GM21619 (cell line): ENCODE results near the gene COA7.

Source experiments
- ATAC-seq: cut with Tn5 transposase; IDR thresholded peaks from one replicate; pipeline ENCODE4 v1.9.1; 2021; ENCODE audit not compliant: unreplicated experiment

The COA7 gene

GRCh38 chr1:52636721-52637695, 61.1 kb downstream of the COA7 start:
- ATAC-seq: peak; percentile 79

GRCh38 chr1:52635321-52636089, 62.6 kb downstream of the COA7 start:
- ATAC-seq: no peak
